ENCODE data around the gene CNN3.

CNN3 gene

GRCh38 chr1:94919241-94920030 is 7.5 kb downstream of the CNN3 start:
- no peak overlapping the region for H3K27ac ChIP-seq (ENCODE audit: poor library complexity, severe bottlenecking)
- H3K27me3 ChIP-seq (ENCODE audit: insufficient read depth, poor library complexity, severe bottlenecking): no peaks in the 10 kb centered on the region
- peaks cover 20% of the 10 kb centered on the region for H3K36me3 ChIP-seq (ENCODE audit: low read depth)
- H3K9me3 ChIP-seq (ENCODE audit: severe bottlenecking): no peaks in the 10 kb centered on the region
- no peak for TF ChIP-seq CTCF (IDR thresholded peaks at IDR 0.05; ENCODE audit: poor library complexity, severe bottlenecking)
- ATAC-seq (ENCODE audit: low read depth): no peak
- H3K4me3 ChIP-seq (ENCODE audit: severe bottlenecking): no peak overlapping the region
- H3K4me1 ChIP-seq (ENCODE audit: insufficient read depth, poor library complexity, severe bottlenecking): peaks cover 24% of the 10 kb centered on the region
- no peak for DNase-seq (ENCODE audit: low spot score)

- DNase-seq (ENCODE audit: low spot score): no peak
- peaks cover 7% of the 10 kb centered on the region for H3K36me3 ChIP-seq (ENCODE audit: low read depth)
These were observed 9.7 kb downstream of the CNN3 start for GRCh38 chr1:94917251-94917650.

GRCh38 chr1:94912263-94913184 is 14.4 kb downstream of the CNN3 start:
- H3K36me3 ChIP-seq (ENCODE audit: low read depth): peaks cover 6% of the 10 kb centered on the region
- H3K4me1 ChIP-seq (ENCODE audit: insufficient read depth, poor library complexity, severe bottlenecking): no peaks in the 10 kb centered on the region

More at GRCh38 chr1:94917251-94917650, 9.7 kb downstream of the CNN3 start:
- H3K4me1 ChIP-seq (ENCODE audit: insufficient read depth, poor library complexity, severe bottlenecking): peaks cover 5% of the 10 kb centered on the region
- no peak for ATAC-seq (ENCODE audit: low read depth)
- H3K9me3 ChIP-seq (ENCODE audit: severe bottlenecking): no peaks in the 10 kb centered on the region
- no peak overlapping the region for H3K4me3 ChIP-seq (ENCODE audit: severe bottlenecking)
- no peak for TF ChIP-seq CTCF (IDR thresholded peaks at IDR 0.05; ENCODE audit: poor library complexity, severe bottlenecking)
- H3K27ac ChIP-seq (ENCODE audit: poor library complexity, severe bottlenecking): no peak overlapping the region
- H3K27me3 ChIP-seq (ENCODE audit: insufficient read depth, poor library complexity, severe bottlenecking): no peaks in the 10 kb centered on the region

GRCh38 chr1:94909486-94909885 is 17.4 kb downstream of the CNN3 start:
- Histone ChIP-seq H3K4me1 (ENCODE audit: insufficient read depth, poor library complexity, severe bottlenecking) (peaks cover 8% of the 10 kb centered on the region), H3K27me3 (ENCODE audit: insufficient read depth, poor library complexity, severe bottlenecking) (no peaks in the 10 kb centered on the region), H3K9me3 (ENCODE audit: severe bottlenecking) (no peaks in the 10 kb centered on the region), H3K36me3 (ENCODE audit: low read depth) (peaks cover 6% of the 10 kb centered on the region), H3K27ac (ENCODE audit: poor library complexity, severe bottlenecking) (no peak overlapping the region), H3K4me3 (ENCODE audit: severe bottlenecking) (no peak overlapping the region)
- ATAC-seq (ENCODE audit: low read depth) (no peak), DNase-seq (ENCODE audit: low spot score) (no peak)
- TF ChIP-seq CTCF (IDR thresholded peaks at IDR 0.05; ENCODE audit: poor library complexity, severe bottlenecking): no peak

More at GRCh38 chr1:94912263-94913184, 14.4 kb downstream of the CNN3 start:
- no peak for ATAC-seq (ENCODE audit: low read depth)
- Histone ChIP-seq H3K27me3 (ENCODE audit: insufficient read depth, poor library complexity, severe bottlenecking) (no peaks in the 10 kb centered on the region), H3K9me3 (ENCODE audit: severe bottlenecking) (no peaks in the 10 kb centered on the region), H3K4me3 (ENCODE audit: severe bottlenecking) (no peak overlapping the region), H3K27ac (ENCODE audit: poor library complexity, severe bottlenecking) (no peak overlapping the region)
- no peak for DNase-seq (ENCODE audit: low spot score)
- TF ChIP-seq CTCF (IDR thresholded peaks at IDR 0.05; ENCODE audit: poor library complexity, severe bottlenecking): no peak
